Ammon's horn (tissue), 1 donor: ENCODE measurements around the gene HAO1.
A peak's percentile ranks its signal among the peaks of the same experiment; 100 is the strongest.

Experiments
- DNase-seq: peaks from one replicate; pipeline ENCODE4 v3.0.0-alpha.2; 2016; ENCODE audit warnings: low spot score

HAO1 gene

GRCh38 chr20:7926767-7927166 lies 13.5 kb downstream of the HAO1 start:
- DNase-seq: peak; percentile 49

- no peak for DNase-seq
These were observed 13.9 kb downstream of the HAO1 start for GRCh38 chr20:7926323-7926722.

- DNase-seq: no peak
These were observed 15.6 kb downstream of the HAO1 start for GRCh38 chr20:7924692-7925091.

GRCh38 chr20:7916648-7917047 lies 23.6 kb downstream of the HAO1 start:
- no peak for DNase-seq

GRCh38 chr20:7912551-7912950 lies 27.7 kb downstream of the HAO1 start:
- DNase-seq: no peak

GRCh38 chr20:7911586-7912330 lies 28.5 kb downstream of the HAO1 start:
- peak; percentile 19 for DNase-seq

- DNase-seq: no peak
These were observed 31.4 kb downstream of the HAO1 start for GRCh38 chr20:7908905-7909304.

- DNase-seq: no peak
These were observed 36.8 kb downstream of the HAO1 start for GRCh38 chr20:7903429-7903828.

- no peak for DNase-seq
These were observed 37.4 kb downstream of the HAO1 start for GRCh38 chr20:7902879-7903278.

GRCh38 chr20:7897781-7898364 lies 42.4 kb downstream of the HAO1 start:
- DNase-seq: no peak

GRCh38 chr20:7893014-7893730 lies 47.1 kb downstream of the HAO1 start:
- no peak for DNase-seq

GRCh38 chr20:7891705-7892104 lies 48.6 kb downstream of the HAO1 start:
- no peak for DNase-seq

GRCh38 chr20:7889736-7890135 lies 50.5 kb downstream of the HAO1 start:
- DNase-seq: no peak

GRCh38 chr20:7883741-7884140 lies 56.5 kb downstream of the HAO1 start:
- DNase-seq: no peak

GRCh38 chr20:7883309-7883708 lies 56.9 kb downstream of the HAO1 start:
- DNase-seq: no peak

- DNase-seq: no peak
These were observed 58.2 kb downstream of the HAO1 start for GRCh38 chr20:7882076-7882475.

- DNase-seq: no peak
These were observed 58.7 kb downstream of the HAO1 start for GRCh38 chr20:7881551-7881950.

- DNase-seq: no peak
These were observed 60.4 kb downstream of the HAO1 start for GRCh38 chr20:7879883-7880282.

GRCh38 chr20:7868108-7868507 lies 72.2 kb downstream of the HAO1 start:
- no peak for DNase-seq

- no peak for DNase-seq
These were observed 74.0 kb downstream of the HAO1 start for GRCh38 chr20:7866285-7866684.

- peak; percentile 72 for DNase-seq
These were observed 80.9 kb downstream of the HAO1 start for GRCh38 chr20:7859356-7859802.

- DNase-seq: no peak
These were observed 81.5 kb downstream of the HAO1 start for GRCh38 chr20:7858734-7859250.

- DNase-seq: no peak
These were observed 83.5 kb downstream of the HAO1 start for GRCh38 chr20:7856756-7857155.
